G401.6 (cell line): Measurements from ENCODE around the gene PDXDC1.
"Not testable (repeated sequence)": the region's sequence is repeated elsewhere in the genome, so short reads cannot be mapped to it uniquely, and the experiment has no call there.

ENCODE experiments used
- FAIRE-seq: peaks from 2 replicates; lab custom pipeline; 2012; peaks lifted over from hg19 to GRCh38; lab: Jason Lieb, UNC

PDXDC1 gene

DNA sequence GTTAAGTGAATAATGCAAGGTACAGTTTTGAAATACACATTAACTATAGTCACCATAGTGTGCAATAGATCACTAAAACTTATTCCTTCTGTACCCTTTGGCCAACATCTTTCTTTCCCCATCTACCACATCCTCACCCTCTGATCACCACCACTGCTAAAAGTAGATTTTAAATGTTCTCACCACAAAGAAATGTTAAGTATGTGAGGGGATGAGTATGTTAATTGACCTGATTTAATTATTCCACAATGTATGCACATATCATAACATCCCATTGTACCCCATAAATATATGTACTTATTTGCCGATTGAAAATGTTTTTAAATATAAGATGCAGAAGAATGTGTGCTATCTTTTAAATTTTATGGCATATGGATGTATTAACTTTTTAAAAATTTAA lies 188.2 kb downstream of the PDXDC1 start:
- not testable (repeated sequence) for FAIRE-seq

DNA sequence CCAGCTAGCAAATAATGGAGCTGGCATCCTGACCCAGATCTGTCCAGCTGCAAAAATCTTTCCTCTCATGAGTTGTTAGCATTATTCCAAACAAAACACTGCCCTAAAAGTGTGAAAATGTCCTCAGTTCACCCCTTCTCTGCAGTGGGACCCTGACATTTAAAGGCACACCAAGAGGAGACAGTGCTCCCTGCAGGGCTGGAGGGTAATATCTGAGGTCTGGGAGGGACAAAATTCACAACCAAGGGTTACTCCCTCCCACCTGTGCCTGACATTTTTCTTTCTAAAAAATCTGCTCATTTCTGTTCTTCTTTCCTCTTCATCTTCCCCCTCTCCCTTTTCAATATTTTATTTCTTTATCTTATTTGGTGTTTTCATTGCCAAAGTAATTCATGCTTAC lies 191.4 kb downstream of the PDXDC1 start:
- FAIRE-seq = not testable (repeated sequence)

DNA sequence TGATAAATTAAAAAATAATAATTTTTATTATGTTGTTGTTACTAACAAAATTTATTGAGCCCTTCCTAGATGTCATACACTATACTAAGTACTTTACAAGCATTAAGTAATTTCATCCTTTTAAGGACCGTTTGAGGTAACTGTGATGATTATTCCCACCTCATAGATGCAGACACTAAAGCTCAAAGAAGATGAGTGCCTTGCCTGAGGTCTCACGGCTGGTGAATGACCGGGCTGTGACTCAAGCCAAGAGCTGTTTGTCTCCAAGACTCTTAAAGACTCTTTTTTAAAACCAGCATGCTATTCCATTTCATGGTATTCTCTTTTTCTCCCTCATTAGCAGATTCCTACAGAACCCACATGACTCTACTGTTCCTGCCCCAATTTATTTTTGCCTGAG lies 193.5 kb downstream of the PDXDC1 start:
- not testable (repeated sequence) for FAIRE-seq

DNA sequence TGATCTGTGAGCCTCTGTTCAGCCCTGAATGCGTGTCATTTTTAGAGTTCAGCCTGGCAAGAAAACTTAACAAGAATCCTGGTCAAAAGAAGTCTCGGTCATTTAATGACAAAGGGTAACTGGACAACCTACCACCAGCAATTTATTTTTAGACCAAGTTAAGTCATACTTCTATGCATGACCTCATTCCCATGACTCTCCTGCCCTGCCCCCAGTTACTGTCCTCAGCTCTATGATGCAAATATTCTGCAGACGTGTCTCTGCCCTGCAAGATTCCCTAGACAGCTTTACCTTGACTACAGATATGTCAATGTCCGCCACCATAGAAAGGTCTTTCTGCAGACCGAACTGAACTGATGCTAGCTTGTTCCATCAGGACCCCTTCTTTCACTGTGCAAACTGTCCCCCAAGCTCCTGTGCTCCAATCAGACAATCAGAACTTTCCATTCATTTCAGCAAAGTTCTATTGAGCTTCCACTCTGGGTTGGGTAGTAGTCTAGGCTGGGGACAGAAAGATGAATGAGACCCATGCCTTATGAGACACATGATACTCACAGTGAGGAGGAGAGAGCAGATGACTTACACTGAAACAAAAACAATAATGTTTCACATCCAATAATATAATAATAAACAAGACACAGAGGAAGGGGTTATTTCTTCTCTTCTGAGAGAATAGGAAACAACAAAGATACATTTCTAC lies 194.3 kb downstream of the PDXDC1 start:
- FAIRE-seq = not testable (repeated sequence)

DNA sequence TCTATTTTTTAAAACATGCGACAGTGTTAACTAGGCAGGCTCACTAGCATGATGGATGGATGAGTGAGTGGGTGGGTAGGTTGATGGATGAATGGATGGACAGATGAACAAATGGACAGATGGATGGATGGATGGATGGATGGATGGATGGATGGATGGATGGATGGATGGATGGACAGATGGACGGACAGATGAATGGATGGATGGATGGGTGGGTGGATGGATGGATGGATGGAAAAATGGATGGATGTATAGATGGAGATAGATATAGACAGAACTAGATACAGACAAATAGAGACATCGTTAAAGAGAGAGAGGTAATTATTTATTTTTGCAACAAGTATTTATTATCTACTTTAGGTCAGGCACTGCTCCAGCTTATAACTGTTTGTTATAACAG lies 205.1 kb downstream of the PDXDC1 start:
- not testable (repeated sequence) for FAIRE-seq

DNA sequence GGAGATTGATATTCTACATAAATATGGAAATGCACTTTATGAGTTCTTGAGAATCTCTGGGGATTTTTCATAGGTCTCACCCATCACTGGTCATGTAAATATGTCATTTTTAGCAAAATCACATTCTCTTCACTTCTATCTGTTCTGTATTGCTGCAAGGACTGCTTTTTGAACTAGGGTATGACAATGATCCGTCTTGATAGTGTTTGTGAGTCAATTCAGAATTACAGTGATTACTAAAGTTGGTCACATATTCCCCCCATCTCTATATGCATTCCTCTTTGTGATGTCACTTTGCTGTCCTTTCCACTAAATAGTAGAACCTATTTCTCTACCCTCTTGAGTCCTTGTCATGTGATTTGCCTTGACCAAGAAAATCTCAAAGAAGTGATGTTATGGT lies 206.1 kb downstream of the PDXDC1 start:
- not testable (repeated sequence) for FAIRE-seq

DNA sequence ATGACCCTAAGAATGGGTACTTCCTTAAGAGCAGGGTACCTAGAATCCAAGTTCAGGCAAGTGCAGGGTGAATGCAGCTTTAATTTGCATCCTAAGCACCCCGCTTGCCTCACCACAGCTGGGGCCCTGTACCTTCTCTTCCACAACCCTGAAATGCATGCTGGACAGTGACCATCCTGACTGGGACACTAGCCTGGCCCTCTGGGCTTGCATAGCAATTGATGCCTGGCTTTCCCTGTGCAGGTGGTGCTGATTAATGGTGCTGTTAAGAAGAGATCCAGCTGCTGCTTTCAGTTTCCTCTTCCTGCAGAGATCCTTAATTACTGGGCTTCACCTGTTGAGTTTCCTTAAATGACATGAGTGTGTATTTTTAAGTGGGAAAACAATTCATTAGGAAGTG lies 209.2 kb downstream of the PDXDC1 start:
- FAIRE-seq = not testable (repeated sequence)
